Neural progenitor cell (in vitro differentiated cells): ENCODE data around the gene KCNT1. TPM values are rescaled to one million over a fixed set of nuclear protein-coding genes. Genes with fewer than 3 reads are reported as not detected.
A peak's percentile ranks its signal among the peaks of the same experiment; 100 is the strongest.

Source experiments
- DNase-seq: peaks from one replicate; pipeline ENCODE4 v3.0.0-alpha.2; 2016; ENCODE audit warnings: low spot score
- H2AFZ ChIP-seq: fragments of 200-600 bp; sonication (generic); replicated peaks from 2 replicates; pipeline ENCODE4 v1.6.1; 2016; ENCODE audit warnings: antibody characterized with exemption
- H3F3A ChIP-seq: fragments of 200-600 bp; sonication (generic); 2 replicates; pipeline ENCODE4 v1.6.1; 2016; ENCODE audit warnings: antibody characterized with exemption, low read depth
- H3K27ac ChIP-seq: fragments of 200-600 bp; sonication (generic); 2 replicates; pipeline ENCODE4 v1.5.1; 2016; ENCODE audit warnings: mild to moderate bottlenecking
- H3K27me3 ChIP-seq: fragments of 200-600 bp; sonication (generic); 2 replicates; pipeline ENCODE4 v1.6.1; 2016; ENCODE audit warnings: mild to moderate bottlenecking, moderate library complexity
- H3K36me3 ChIP-seq: fragments of 200-600 bp; sonication (generic); 2 replicates; pipeline ENCODE4 v1.5.1; 2016
- H3K4me1 ChIP-seq: fragments of 200-600 bp; sonication (generic); 2 replicates; pipeline ENCODE4 v1.6.1; 2016; ENCODE audit warnings: mixed run types
- H3K4me2 ChIP-seq: fragments of 200-600 bp; sonication (generic); 2 replicates; pipeline ENCODE4 v1.6.1; 2016
- H3K4me3 ChIP-seq: fragments of 200-600 bp; sonication (generic); 2 replicates; pipeline ENCODE4 v1.5.1; 2016
- H3K79me2 ChIP-seq: fragments of 200-600 bp; sonication (generic); 2 replicates; pipeline ENCODE4 v1.6.1; 2016; ENCODE audit warnings: low read depth
- H3K9ac ChIP-seq: fragments of 200-600 bp; sonication (generic); 2 replicates; pipeline ENCODE4 v1.6.1; 2016
- H3K9me3 ChIP-seq: fragments of 200-600 bp; sonication (generic); 2 replicates; pipeline ENCODE4 v1.5.1; 2016; ENCODE audit warnings: low read depth
- H4K20me1 ChIP-seq: fragments of 200-600 bp; sonication (generic); 2 replicates; pipeline ENCODE4 v1.6.1; 2016; ENCODE audit warnings: low read depth
- H3K27ac Mint-ChIP-seq: 3 replicates; pipeline ENCODE4 v1.8.0; 2021; ENCODE audit warnings: mixed read lengths
- H3K27me3 Mint-ChIP-seq: 2 replicates; pipeline ENCODE4 v1.8.0; 2022; ENCODE audit warnings: low read depth, mild to moderate bottlenecking, inconsistent platforms, moderate library complexity, mixed read lengths; ENCODE audit not compliant: insufficient read depth
- H3K36me3 Mint-ChIP-seq: 3 replicates; pipeline ENCODE4 v1.8.0; 2021; ENCODE audit warnings: mixed read lengths
- H3K4me1 Mint-ChIP-seq: 3 replicates; pipeline ENCODE4 v1.8.0; 2021; ENCODE audit warnings: mixed read lengths
- H3K4me3 Mint-ChIP-seq: 3 replicates; pipeline ENCODE4 v1.8.0; 2021; ENCODE audit warnings: mild to moderate bottlenecking, moderate library complexity, mixed read lengths
- H3K9me3 Mint-ChIP-seq: 3 replicates; pipeline ENCODE4 v1.8.0; 2020; ENCODE audit warnings: mixed read lengths
- EZH2 ChIP-seq: fragments of 200-600 bp; sonication (generic); IDR thresholded peaks from 2 replicates; pipeline ENCODE4 v1.6.1; 2017; ENCODE audit warnings: antibody characterized with exemption, mild to moderate bottlenecking, moderate library complexity
- EZH2phosphoT487 ChIP-seq: fragments of 200-600 bp; sonication (generic); IDR thresholded peaks from 2 replicates; pipeline ENCODE4 v1.6.1; 2017; ENCODE audit warnings: antibody characterized with exemption
- total RNA-seq: library from RNA; depleted of rRNA; stranded (reverse); fragments of >200 nt; gene quantifications from 2 replicates; pipeline ENCODE4 v1.2.3, GENCODE V29; 2015; ENCODE audit warnings: low replicate concordance
- TF ChIP-seq, protein P1 (sequence below): fragments of 200-600 bp; sonication (generic); IDR thresholded peaks from 2 replicates; pipeline ENCODE4 v1.5.1; 2017; ENCODE audit warnings: antibody characterized with exemption, mild to moderate bottlenecking

Gene KCNT1
- total RNA-seq, 1 donor from 2014 or later = not detected

DNA sequence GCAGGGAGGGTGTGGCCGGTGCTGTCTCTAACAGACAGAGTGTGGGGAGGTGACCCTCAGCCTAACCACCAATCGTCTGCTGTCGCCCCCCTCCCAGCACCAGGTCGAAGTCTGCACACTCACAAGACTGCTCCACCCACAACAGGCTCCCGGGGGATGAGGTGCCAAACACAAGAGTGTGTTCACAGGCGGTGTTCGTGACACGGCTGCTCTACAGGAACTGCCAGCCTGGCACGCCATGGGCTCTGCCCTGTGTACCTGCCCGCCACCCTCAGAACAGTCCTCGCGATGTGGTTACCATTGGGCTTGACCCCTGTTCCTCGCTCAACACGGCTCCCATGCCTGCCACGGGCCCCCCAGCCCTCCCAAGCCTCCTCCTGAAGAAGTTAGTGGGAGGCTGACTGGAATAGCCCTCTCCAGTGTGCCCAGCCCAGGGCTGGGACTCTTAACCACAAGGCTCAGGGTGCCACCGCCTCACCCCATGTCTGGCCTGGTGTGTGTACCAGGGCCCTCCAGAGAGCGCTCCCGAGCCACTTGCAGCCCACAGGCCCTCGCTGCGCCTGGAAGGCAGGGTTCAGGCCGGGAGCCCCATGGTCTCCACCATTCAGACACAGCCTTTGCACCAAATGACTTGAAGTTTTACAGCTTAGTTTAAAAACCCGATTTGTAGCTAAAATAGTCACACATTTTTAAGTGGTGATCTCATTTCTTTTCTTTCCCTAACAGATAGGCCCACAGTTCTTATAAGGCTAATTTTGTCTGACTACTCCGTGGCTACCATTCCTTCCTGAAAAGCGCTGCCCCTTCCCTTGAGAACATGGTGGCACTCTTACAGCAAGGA, 102.8 kb downstream of the KCNT1 start:
- Histone ChIP-seq H3F3A (peaks cover 5% of the 10 kb centered on the region), H3K36me3 (no peaks in the 10 kb centered on the region), H3K4me1 (peaks cover 8% of the 10 kb centered on the region), H3K4me2 (no peak overlapping the region), H2AFZ (no peak overlapping the region), H3K9me3 (no peaks in the 10 kb centered on the region), H3K79me2 (no peaks in the 10 kb centered on the region), H3K27me3 (no peaks in the 10 kb centered on the region), H3K9ac (no peak overlapping the region), H3K4me3 (no peak overlapping the region), H3K27ac (no peak overlapping the region), H4K20me1 (no peaks in the 10 kb centered on the region)
- Mint-ChIP-seq H3K9me3 (no peaks in the 10 kb centered on the region), H3K27me3 (no peaks in the 10 kb centered on the region), H3K4me3 (no peak overlapping the region), H3K27ac (no peak overlapping the region), H3K36me3 (peaks cover 6% of the 10 kb centered on the region), H3K4me1 (peaks cover 7% of the 10 kb centered on the region)
- TF ChIP-seq EZH2 (no peak), EZH2phosphoT487 (no peak)
- TF ChIP-seq, protein P1, sequence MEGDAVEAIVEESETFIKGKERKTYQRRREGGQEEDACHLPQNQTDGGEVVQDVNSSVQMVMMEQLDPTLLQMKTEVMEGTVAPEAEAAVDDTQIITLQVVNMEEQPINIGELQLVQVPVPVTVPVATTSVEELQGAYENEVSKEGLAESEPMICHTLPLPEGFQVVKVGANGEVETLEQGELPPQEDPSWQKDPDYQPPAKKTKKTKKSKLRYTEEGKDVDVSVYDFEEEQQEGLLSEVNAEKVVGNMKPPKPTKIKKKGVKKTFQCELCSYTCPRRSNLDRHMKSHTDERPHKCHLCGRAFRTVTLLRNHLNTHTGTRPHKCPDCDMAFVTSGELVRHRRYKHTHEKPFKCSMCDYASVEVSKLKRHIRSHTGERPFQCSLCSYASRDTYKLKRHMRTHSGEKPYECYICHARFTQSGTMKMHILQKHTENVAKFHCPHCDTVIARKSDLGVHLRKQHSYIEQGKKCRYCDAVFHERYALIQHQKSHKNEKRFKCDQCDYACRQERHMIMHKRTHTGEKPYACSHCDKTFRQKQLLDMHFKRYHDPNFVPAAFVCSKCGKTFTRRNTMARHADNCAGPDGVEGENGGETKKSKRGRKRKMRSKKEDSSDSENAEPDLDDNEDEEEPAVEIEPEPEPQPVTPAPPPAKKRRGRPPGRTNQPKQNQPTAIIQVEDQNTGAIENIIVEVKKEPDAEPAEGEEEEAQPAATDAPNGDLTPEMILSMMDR = peak; percentile 22
- no peak for DNase-seq

DNA sequence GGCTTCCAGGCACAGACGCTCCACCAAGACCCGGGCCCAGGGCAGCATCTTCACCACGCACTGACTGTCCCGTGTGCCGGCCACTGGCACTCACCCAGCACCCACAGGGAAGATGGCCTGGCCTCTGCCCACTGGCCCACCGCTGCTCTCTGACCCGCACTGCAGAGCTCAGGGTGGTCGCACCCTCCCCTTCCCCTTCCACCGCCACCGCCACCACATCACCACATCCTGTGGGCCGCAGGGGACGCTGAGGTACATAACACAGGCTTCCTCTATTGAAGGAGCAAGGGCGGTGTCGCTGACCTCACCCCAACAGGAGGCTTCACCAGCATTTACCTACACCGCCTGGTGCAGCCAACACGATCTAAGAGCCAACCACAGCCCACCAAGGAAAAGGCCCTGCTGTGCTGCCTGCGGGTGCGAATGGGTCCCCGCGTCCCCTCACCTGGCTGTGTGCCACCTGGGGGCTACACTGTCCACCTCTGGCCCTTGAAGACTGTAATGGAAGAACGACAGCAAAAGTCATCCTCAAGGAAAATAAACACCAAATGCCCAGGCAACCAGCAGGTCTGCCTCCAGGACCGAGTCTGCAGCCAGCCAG, 103.5 kb downstream of the KCNT1 start:
- Histone ChIP-seq H3K27me3 (no peaks in the 10 kb centered on the region), H2AFZ (no peak overlapping the region), H3K4me2 (no peak overlapping the region), H3K9ac (no peak overlapping the region), H3K9me3 (no peaks in the 10 kb centered on the region), H3K4me3 (no peak overlapping the region), H3K27ac (no peak overlapping the region), H3K4me1 (peaks cover 8% of the 10 kb centered on the region), H4K20me1 (no peaks in the 10 kb centered on the region), H3K36me3 (no peaks in the 10 kb centered on the region), H3K79me2 (no peaks in the 10 kb centered on the region), H3F3A (peaks cover 5% of the 10 kb centered on the region)
- no peak overlapping the region for H3K27ac Mint-ChIP-seq
- TF ChIP-seq EZH2phosphoT487 = no peak
- TF ChIP-seq EZH2 = no peak
- TF ChIP-seq, protein P1 = no peak
- H3K36me3 Mint-ChIP-seq = peaks cover 10% of the 10 kb centered on the region
- no peak for DNase-seq
- H3K4me3 Mint-ChIP-seq = no peak overlapping the region
- peaks cover 7% of the 10 kb centered on the region for H3K4me1 Mint-ChIP-seq
- no peaks in the 10 kb centered on the region for H3K9me3 Mint-ChIP-seq
- no peaks in the 10 kb centered on the region for H3K27me3 Mint-ChIP-seq

DNA sequence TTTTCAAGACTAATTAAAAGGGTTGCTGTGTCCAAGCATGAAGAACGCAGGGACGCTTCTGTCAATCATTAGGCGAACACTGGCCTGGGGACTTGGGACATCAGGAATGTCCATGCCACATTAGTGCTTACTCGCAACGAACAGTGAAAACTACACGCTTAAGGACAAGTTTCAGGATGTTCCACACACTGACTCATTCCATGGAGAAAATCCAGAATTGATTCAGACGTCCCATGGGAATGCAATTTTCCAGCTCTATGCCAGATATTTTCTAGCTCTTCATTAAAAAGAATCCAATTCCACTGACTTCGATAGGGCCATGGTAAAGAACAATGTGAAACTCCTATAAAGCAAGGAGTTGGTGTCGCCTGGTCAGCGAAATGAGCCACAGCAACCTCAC, 107.2 kb downstream of the KCNT1 start:
- no peak overlapping the region for H3K4me3 ChIP-seq
- H3K9me3 Mint-ChIP-seq = no peaks in the 10 kb centered on the region
- H3K27ac ChIP-seq = no peak overlapping the region
- no peaks in the 10 kb centered on the region for H3K4me1 ChIP-seq
- TF ChIP-seq, protein P1 = no peak
- no peak for TF ChIP-seq EZH2
- no peak for TF ChIP-seq EZH2phosphoT487
- H3F3A ChIP-seq = peaks cover 5% of the 10 kb centered on the region
- no peak for DNase-seq
- peaks cover 34% of the 10 kb centered on the region for H3K36me3 Mint-ChIP-seq
- no peaks in the 10 kb centered on the region for H3K27me3 ChIP-seq
- H3K27me3 Mint-ChIP-seq = no peaks in the 10 kb centered on the region
- H3K9me3 ChIP-seq = no peaks in the 10 kb centered on the region
- H3K4me2 ChIP-seq = no peak overlapping the region
- no peak overlapping the region for H3K27ac Mint-ChIP-seq
- no peak overlapping the region for H3K4me3 Mint-ChIP-seq
- H3K79me2 ChIP-seq = no peaks in the 10 kb centered on the region
- no peak overlapping the region for H3K9ac ChIP-seq
- H4K20me1 ChIP-seq = no peaks in the 10 kb centered on the region
- H3K4me1 Mint-ChIP-seq = peaks cover 2% of the 10 kb centered on the region
- H3K36me3 ChIP-seq = peaks cover 3% of the 10 kb centered on the region
- no peak overlapping the region for H2AFZ ChIP-seq
